Spleen (tissue), 7 donors: Measurements from ENCODE around the gene KIF16B.

Experiments used
- POLR2A ChIP-seq, 3 donors: fragments of 450-650 bp; IDR thresholded peaks; one replicate each; pipeline ENCODE4 v1.5.1; 2017; ENCODE audit warnings: antibody characterized with exemption in 3 of 3, mild to moderate bottlenecking in 1 of 3
- POLR2AphosphoS5 ChIP-seq, 3 donors: sonication (generic); formaldehyde crosslinking; IDR thresholded peaks; one replicate each; pipeline ENCODE4 v1.5.1; 2017; ENCODE audit warnings: antibody characterized with exemption in 3 of 3
- TF ChIP-seq, protein P1 (sequence below), 11 experiments: fragments of 200-600 bp in 7 of 11; fragments of 450-650 bp in 4 of 11; sonication (generic) in 4 of 11; IDR thresholded peaks in 8 of 11; conservative IDR thresholded peaks in 3 of 11; 1 replicate in 7 of 11; 2 replicates in 4 of 11; pipeline versions ENCODE4 v1.4.0 to v1.8.0; 2016 to 2021; ENCODE audit warnings: antibody characterized with exemption in 11 of 11, inconsistent platforms in 4 of 11, mild to moderate bottlenecking in 1 of 11
- donor health status: DM: no; HTN: no; CAD: no; lungs with moderate emphysema.
- donor health status: DM: no; HTN: no; CAD: no.
- donor health status: DM: no; HTN: no; CAD: no.

DNA sequence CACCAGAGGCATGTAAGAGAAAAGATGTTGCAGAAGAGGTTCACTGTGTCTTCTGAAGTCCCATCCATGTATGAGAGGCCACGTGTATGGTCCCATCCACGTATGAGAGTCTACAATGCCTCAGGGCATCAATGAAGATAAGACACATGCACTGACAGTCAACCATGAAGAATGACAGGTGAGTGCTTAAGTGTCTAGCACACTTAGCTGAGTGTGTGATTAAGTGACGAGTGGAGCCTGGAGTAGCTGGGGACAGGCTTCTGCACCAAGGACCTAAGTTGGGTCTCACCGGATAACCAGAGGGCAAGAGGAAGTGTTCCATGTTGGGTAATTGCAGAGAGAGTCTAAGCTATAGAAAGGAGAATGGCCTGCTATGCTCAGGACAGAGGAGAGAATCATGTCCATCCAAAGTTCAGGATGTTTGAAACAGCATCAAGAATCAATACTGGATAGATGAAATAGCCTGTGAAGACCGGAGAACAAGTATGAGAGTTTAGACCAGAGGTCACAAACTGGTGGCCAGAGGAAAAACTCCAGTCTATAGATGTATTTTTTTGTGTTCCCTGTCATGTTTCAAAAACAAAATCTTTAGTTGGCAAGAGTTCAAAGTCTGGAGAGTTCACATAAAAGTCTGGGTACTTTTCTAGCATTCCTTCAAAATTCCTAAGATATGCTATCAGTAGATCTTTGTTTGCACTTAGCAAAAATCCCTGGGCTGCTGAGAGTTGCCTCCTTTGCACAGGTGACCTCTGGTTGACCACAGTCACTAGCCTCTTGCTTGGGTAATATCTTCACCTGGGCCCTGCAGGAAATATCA, 165.8 kb downstream of the KIF16B start:
- TF ChIP-seq, protein P1, sequence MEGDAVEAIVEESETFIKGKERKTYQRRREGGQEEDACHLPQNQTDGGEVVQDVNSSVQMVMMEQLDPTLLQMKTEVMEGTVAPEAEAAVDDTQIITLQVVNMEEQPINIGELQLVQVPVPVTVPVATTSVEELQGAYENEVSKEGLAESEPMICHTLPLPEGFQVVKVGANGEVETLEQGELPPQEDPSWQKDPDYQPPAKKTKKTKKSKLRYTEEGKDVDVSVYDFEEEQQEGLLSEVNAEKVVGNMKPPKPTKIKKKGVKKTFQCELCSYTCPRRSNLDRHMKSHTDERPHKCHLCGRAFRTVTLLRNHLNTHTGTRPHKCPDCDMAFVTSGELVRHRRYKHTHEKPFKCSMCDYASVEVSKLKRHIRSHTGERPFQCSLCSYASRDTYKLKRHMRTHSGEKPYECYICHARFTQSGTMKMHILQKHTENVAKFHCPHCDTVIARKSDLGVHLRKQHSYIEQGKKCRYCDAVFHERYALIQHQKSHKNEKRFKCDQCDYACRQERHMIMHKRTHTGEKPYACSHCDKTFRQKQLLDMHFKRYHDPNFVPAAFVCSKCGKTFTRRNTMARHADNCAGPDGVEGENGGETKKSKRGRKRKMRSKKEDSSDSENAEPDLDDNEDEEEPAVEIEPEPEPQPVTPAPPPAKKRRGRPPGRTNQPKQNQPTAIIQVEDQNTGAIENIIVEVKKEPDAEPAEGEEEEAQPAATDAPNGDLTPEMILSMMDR (IDR thresholded peaks at IDR 0.05 in 8 of 11, conservative IDR thresholded peaks at IDR 0.05 in 3 of 11): no peak
- TF ChIP-seq POLR2A (IDR thresholded peaks at IDR 0.05) (no peak), POLR2AphosphoS5 (IDR thresholded peaks at IDR 0.05) (no peak)
